ENCODE data around the gene IGSF22. TPM values are rescaled to one million over a fixed set of nuclear protein-coding genes. Genes with fewer than 3 reads are reported as not detected.

Gene IGSF22
- total and polyA plus RNA-seq, 2 of the 8 experiments (the other 6 are each of a cell fraction or from before 2014, with no cell fraction given) = 0.14 TPM; not detected in 1

- no peak for TF ChIP-seq CHD7 (IDR thresholded peaks at IDR 0.05; ENCODE audit: insufficient replicate concordance, low read length)
- no peak for TF ChIP-seq CHD1 (IDR thresholded peaks at IDR 0.05; ENCODE audit: low read depth, low read length)
- TF ChIP-seq POLR2AphosphoS5 (IDR thresholded peaks at IDR 0.05; ENCODE audit: low read depth, low read length) = 0 out of 2 replicates have a peak, but pooled peaks have one; percentile 27
- peak; percentile 80; the same call in 1 of the 2 replicates for TF ChIP-seq MAX (IDR thresholded peaks at IDR 0.05)
- peak; percentile 81 for TF ChIP-seq CREB1 (IDR thresholded peaks at IDR 0.05)
- TF ChIP-seq RXRA (IDR thresholded peaks at IDR 0.05; ENCODE audit: insufficient read depth, low read depth, low read length) = no peak
- no peak for TF ChIP-seq BCL11A (IDR thresholded peaks at IDR 0.05; ENCODE audit: low read depth in 2 of 2, low read length in 2 of 2)
- no peak for TF ChIP-seq SIX5 (IDR thresholded peaks at IDR 0.05; ENCODE audit: low read depth, low read length)
- no peak for TF ChIP-seq GABPA (IDR thresholded peaks at IDR 0.05; ENCODE audit: borderline replicate concordance, insufficient read depth, low read length)
- TF ChIP-seq SP1 (IDR thresholded peaks at IDR 0.05; ENCODE audit: low read depth, low read length) = peak; percentile 13; the same call in 1 of the 2 replicates
These were observed 27.4 kb downstream of the IGSF22 start, which contains the start of gene TMEM86A (continued) for GRCh38 chr11:18698341-18699268.
